B cell (primary cell): ENCODE results near the gene SSTR4. TPM values are rescaled to one million over a fixed set of nuclear protein-coding genes. Genes with fewer than 3 reads are reported as not detected.

Experiments used
- ATAC-seq: fragments of 200-7000 bp; cut with Tn5 transposase; one replicate; pipeline ENCODE4 v1.10.0; 2021; ENCODE audit warnings: low read depth, mild to moderate bottlenecking, moderate number of reproducible peaks, moderate library complexity
- CTCF ChIA-PET: fragments of 350-600 bp; sonication (Branson Sonifier 250); formaldehyde crosslinking; loops from one replicate; lab custom pipeline; 2021; ENCODE audit warnings: antibody characterized with exemption, inconsistent platforms; lab: Charles Lee
- POLR2A ChIA-PET: fragments of 350-600 bp; sonication (Branson Sonifier 250); formaldehyde crosslinking; loops from one replicate; lab custom pipeline; 2021; ENCODE audit warnings: antibody characterized with exemption; lab: Charles Lee
- DNase-seq: peaks from one replicate; pipeline ENCODE4 v3.0.0; 2013
- H2AFZ ChIP-seq: 2 replicates; pipeline ENCODE4 v1.6.1; 2012; ENCODE audit warnings: mild to moderate bottlenecking, low read depth, low read length; ENCODE audit not compliant: insufficient read depth, poor library complexity, severe bottlenecking
- H3K27ac ChIP-seq, 2 donors: 1 replicate in 1 of 2; 2 replicates in 1 of 2; pipeline ENCODE4 v1.5.1; 2012 to 2013; ENCODE audit warnings: low read length in 2 of 2, mild to moderate bottlenecking in 2 of 2, moderate library complexity in 1 of 2
- H3K27me3 ChIP-seq, 4 experiments: fragments of 200-600 bp in 1 of 4; sonication (generic) in 1 of 4; replicated peaks in 1 of 4; 1 replicate in 2 of 4; 2 replicates in 2 of 4; pipeline versions ENCODE4 v1.6.1 to v1.7.0; 2013 to 2016; ENCODE audit warnings: low read length in 3 of 4, mild to moderate bottlenecking in 2 of 4, mixed read lengths in 1 of 4, moderate library complexity in 1 of 4; ENCODE audit not compliant: insufficient read depth in 4 of 4, control insufficient read depth in 3 of 4; ENCODE audit errors: control extremely low read depth in 1 of 4
- H3K36me3 ChIP-seq, 2 experiments: replicated peaks in 1 of 2; 1 replicate in 1 of 2; 2 replicates in 1 of 2; pipeline versions ENCODE4 v1.6.1 to v1.7.1; 2013; ENCODE audit warnings: low read length in 1 of 2; ENCODE audit not compliant: insufficient read depth in 2 of 2, control insufficient read depth in 1 of 2; ENCODE audit errors: control extremely low read depth in 1 of 2, extremely low read depth in 1 of 2
- H3K4me1 ChIP-seq, 2 donors: fragments of 200-600 bp in 1 of 2; sonication (generic) in 1 of 2; 1 replicate in 1 of 2; 2 replicates in 1 of 2; pipeline versions ENCODE4 v1.5.1 to v1.6.1; 2013 to 2017; ENCODE audit warnings: low read length in 2 of 2; ENCODE audit not compliant: control insufficient read depth in 2 of 2, insufficient read depth in 2 of 2
- H3K4me2 ChIP-seq: replicated peaks from 2 replicates; pipeline ENCODE3; 2012; ENCODE audit warnings: mild to moderate bottlenecking, low read depth, low read length; ENCODE audit not compliant: poor library complexity, severe bottlenecking
- H3K4me3 ChIP-seq, 5 experiments: fragments of 200-600 bp in 1 of 5; sonication (generic) in 1 of 5; 1 replicate in 3 of 5; 2 replicates in 2 of 5; pipeline versions ENCODE4 v1.5.1 to v1.7.0; 2011 to 2016; ENCODE audit warnings: low read length in 4 of 5, mild to moderate bottlenecking in 4 of 5, low read depth in 2 of 5, control low read depth in 1 of 5, moderate library complexity in 1 of 5; ENCODE audit not compliant: insufficient read depth in 1 of 5; ENCODE audit errors: control extremely low read depth in 1 of 5, extremely low read depth in 1 of 5
- H3K79me2 ChIP-seq: fragments of 200-600 bp; sonication (generic); one replicate; pipeline ENCODE4 v1.6.0; 2016; ENCODE audit warnings: low read length; ENCODE audit not compliant: control insufficient read depth, insufficient read depth
- H3K9ac ChIP-seq: fragments of 200-600 bp; sonication (generic); 2 replicates; pipeline ENCODE4 v1.6.1; 2017; ENCODE audit warnings: mild to moderate bottlenecking, low read length, moderate library complexity
- H3K9me3 ChIP-seq, 3 donors: one replicate each; pipeline versions ENCODE4 v1.6.1 to v1.7.1; 2013; ENCODE audit warnings: low read length in 2 of 3; ENCODE audit not compliant: control insufficient read depth in 2 of 3, insufficient read depth in 1 of 3; ENCODE audit errors: control extremely low read depth in 1 of 3
- H4K20me1 ChIP-seq: 2 replicates; pipeline ENCODE4 v1.6.0; 2012; ENCODE audit warnings: mild to moderate bottlenecking, low read length; ENCODE audit not compliant: insufficient read depth, control insufficient read depth, poor library complexity, severe bottlenecking
- H3K27ac Mint-ChIP-seq: one replicate; pipeline ENCODE4 v1.8.0; 2021; ENCODE audit warnings: mixed read lengths
- H3K27me3 Mint-ChIP-seq: one replicate; pipeline ENCODE4 v1.8.0; 2021; ENCODE audit warnings: mixed read lengths
- H3K4me1 Mint-ChIP-seq: one replicate; pipeline ENCODE4 v1.8.0; 2021; ENCODE audit warnings: mixed read lengths
- H3K4me3 Mint-ChIP-seq: one replicate; pipeline ENCODE4 v1.8.0; 2021; ENCODE audit warnings: mixed read lengths
- H3K9me3 Mint-ChIP-seq: one replicate; pipeline ENCODE4 v1.8.0; 2022; ENCODE audit warnings: mixed read lengths; ENCODE audit not compliant: insufficient read depth
- EZH2 ChIP-seq: IDR thresholded peaks from 2 replicates; pipeline ENCODE4 v1.6.1; 2012; ENCODE audit warnings: borderline replicate concordance, low read depth, mild to moderate bottlenecking, moderate library complexity, low read length; ENCODE audit not compliant: insufficient read depth, poor library complexity, severe bottlenecking
- whole genome bisulfite sequencing: methylation state at CpG from one replicate; pipeline ENCODE4 v1.1.5; 2013; ENCODE audit warnings: missing lambda C conversion rate; ENCODE audit not compliant: insufficient coverage; 5-methylcytosine and 5-hydroxymethylcytosine counted together
- intact Hi-C: fragments of 100-400 bp; cut with micrococcal nuclease; formaldehyde crosslinking; loops from one replicate; pipeline ENCODE4 v1.10.0; 2022
- polyA plus RNA-seq: library from polyadenylated mRNA; depleted of rRNA; stranded (reverse); fragments of >200 nt; gene quantifications from 2 replicates; pipeline ENCODE4 v1.2.3, GENCODE V29; 2012
- total RNA-seq, 2 donors: library from RNA; stranded (reverse); fragments of 120-200 nt in 1 of 2; gene quantifications; 1 replicate in 1 of 2; 2 replicates in 1 of 2; pipeline versions ENCODE4 v1.2.3 to v1.2.4, GENCODE V29; 2013 to 2022
- TF ChIP-seq, protein P1 (sequence below): fragments of 200-600 bp; IDR thresholded peaks from one replicate; pipeline ENCODE4 v1.8.0; 2022; ENCODE audit warnings: antibody characterized with exemption, mild to moderate bottlenecking

Gene SSTR4
- total and polyA plus RNA-seq, 2 donors (not counting 1 experiment from before 2014, with no cell fraction given), result not detected

DNA sequence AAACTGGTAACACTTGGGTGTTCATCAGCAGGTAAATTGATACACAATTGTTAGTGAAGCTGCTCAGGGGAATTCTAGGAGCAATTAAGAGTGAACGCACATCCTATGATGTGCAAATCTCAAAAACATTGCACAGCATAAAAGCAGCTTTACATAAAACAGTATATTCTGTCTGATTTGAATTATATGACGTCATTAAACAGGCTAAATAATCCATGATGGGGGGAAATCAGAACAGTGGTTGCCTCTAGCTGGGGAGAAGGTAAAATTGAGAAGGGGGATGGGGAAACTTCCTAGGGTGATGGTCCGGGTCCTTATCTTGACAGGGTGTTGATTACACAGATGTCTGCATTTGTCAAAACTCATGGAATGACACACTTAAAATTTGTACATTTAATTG lies 31.7 kb downstream of the SSTR4 start:
- peaks cover 2% of the 10 kb centered on the region for H3K27me3 Mint-ChIP-seq

DNA sequence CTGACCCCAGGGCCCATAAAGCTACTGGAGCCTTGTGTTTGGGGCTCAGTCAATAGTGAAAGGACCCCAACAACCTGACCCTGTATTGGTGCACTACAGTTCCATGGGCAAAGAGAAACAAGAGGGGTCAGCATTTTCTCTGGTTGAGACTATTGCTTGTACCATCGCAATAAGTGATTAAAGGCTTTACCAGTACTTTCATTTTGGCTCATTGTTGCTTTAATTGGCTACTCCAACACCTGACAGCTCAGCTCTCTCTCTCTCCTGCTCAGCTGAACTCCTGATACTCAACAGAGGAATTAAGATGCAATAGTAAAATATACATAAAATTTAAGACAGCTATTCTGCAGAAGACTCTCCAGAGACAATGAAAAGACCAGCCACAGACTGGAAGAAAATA lies 33.2 kb downstream of the SSTR4 start:
- no peak overlapping the region for H3K27ac ChIP-seq
- H3K36me3 ChIP-seq, result no peaks in the 10 kb centered on the region
- ATAC-seq, result no peak
- no peaks in the 10 kb centered on the region for H3K79me2 ChIP-seq
- no peak overlapping the region for H3K4me3 ChIP-seq
- H3K27me3 Mint-ChIP-seq, result no peaks in the 10 kb centered on the region
- H3K9me3 ChIP-seq, result no peaks in the 10 kb centered on the region
- no peak overlapping the region for H3K4me2 ChIP-seq
- POLR2A ChIA-PET, result no interaction called here
- H3K4me1 ChIP-seq, result no peaks in the 10 kb centered on the region
- intact Hi-C loops, result no loop called here
- H3K27ac Mint-ChIP-seq, result no peak overlapping the region
- no peaks in the 10 kb centered on the region for H3K9me3 Mint-ChIP-seq
- H3K9ac ChIP-seq, result no peak overlapping the region
- DNase-seq, result no peak
- TF ChIP-seq, protein P1, sequence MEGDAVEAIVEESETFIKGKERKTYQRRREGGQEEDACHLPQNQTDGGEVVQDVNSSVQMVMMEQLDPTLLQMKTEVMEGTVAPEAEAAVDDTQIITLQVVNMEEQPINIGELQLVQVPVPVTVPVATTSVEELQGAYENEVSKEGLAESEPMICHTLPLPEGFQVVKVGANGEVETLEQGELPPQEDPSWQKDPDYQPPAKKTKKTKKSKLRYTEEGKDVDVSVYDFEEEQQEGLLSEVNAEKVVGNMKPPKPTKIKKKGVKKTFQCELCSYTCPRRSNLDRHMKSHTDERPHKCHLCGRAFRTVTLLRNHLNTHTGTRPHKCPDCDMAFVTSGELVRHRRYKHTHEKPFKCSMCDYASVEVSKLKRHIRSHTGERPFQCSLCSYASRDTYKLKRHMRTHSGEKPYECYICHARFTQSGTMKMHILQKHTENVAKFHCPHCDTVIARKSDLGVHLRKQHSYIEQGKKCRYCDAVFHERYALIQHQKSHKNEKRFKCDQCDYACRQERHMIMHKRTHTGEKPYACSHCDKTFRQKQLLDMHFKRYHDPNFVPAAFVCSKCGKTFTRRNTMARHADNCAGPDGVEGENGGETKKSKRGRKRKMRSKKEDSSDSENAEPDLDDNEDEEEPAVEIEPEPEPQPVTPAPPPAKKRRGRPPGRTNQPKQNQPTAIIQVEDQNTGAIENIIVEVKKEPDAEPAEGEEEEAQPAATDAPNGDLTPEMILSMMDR, result no peak
- no peak for TF ChIP-seq EZH2
- H2AFZ ChIP-seq, result no peak overlapping the region
- H3K4me1 Mint-ChIP-seq, result no peaks in the 10 kb centered on the region
- no CpG with 5 or more reads among the region's 1 CpG for WGBS
- no peak overlapping the region for H3K4me3 Mint-ChIP-seq
- no peaks in the 10 kb centered on the region for H3K27me3 ChIP-seq
- H4K20me1 ChIP-seq, result no peaks in the 10 kb centered on the region
- CTCF ChIA-PET, result no interaction called here

More for the DNA sequence above, 31.7 kb downstream of the SSTR4 start:
- DNase-seq, result no peak
- WGBS, result no CpG with 5 or more reads among the region's 3 CpGs
- no peaks in the 10 kb centered on the region for H3K9me3 Mint-ChIP-seq
- TF ChIP-seq EZH2, result no peak
- TF ChIP-seq, protein P1, result no peak
- Histone ChIP-seq H3K27me3 (no peaks in the 10 kb centered on the region), H3K4me2 (no peak overlapping the region), H3K9me3 (no peaks in the 10 kb centered on the region), H3K4me3 (no peak overlapping the region), H3K9ac (no peak overlapping the region), H3K4me1 (no peaks in the 10 kb centered on the region), H4K20me1 (no peaks in the 10 kb centered on the region), H3K36me3 (no peaks in the 10 kb centered on the region), H2AFZ (no peak overlapping the region), H3K79me2 (no peaks in the 10 kb centered on the region), H3K27ac (no peak overlapping the region)
- no peak overlapping the region for H3K27ac Mint-ChIP-seq
- intact Hi-C loops, result no loop called here
- ChIA-PET POLR2A (no interaction called here), CTCF (no interaction called here)
- H3K4me1 Mint-ChIP-seq, result no peaks in the 10 kb centered on the region
- ATAC-seq, result no peak
- no peak overlapping the region for H3K4me3 Mint-ChIP-seq
